Heart right ventricle (tissue), 16 donors: ENCODE measurements around the gene TMEM150C. TPM values are rescaled to one million over a fixed set of nuclear protein-coding genes. Genes with fewer than 3 reads are reported as not detected.

ENCODE experiments used
- ATAC-seq, 8 donors: fragments of 200-7000 bp; cut with Tn5 transposase; one replicate each; pipeline ENCODE4 v1.9.1; 2020; ENCODE audit warnings: mild to moderate bottlenecking in 8 of 8, moderate library complexity in 8 of 8, moderate number of reproducible peaks in 1 of 8
- DNase-seq, 2 donors: peaks; one replicate each; pipeline ENCODE4 v3.0.0-alpha.2; 2020
- H3K27ac ChIP-seq, 10 donors: fragments of 200-600 bp; sonication (generic) in 2 of 10; one replicate each; pipeline versions ENCODE4 v1.5.0 to v1.8.0; 2020 to 2022; ENCODE audit warnings: mild to moderate bottlenecking in 3 of 10
- H3K27me3 ChIP-seq, 7 donors: fragments of 200-600 bp; one replicate each; pipeline ENCODE4 v1.8.0; 2021 to 2022; ENCODE audit warnings: mild to moderate bottlenecking in 2 of 7
- H3K36me3 ChIP-seq, 9 donors: fragments of 200-600 bp; sonication (generic) in 1 of 9; one replicate each; pipeline versions ENCODE4 v1.5.0 to v1.8.0; 2020 to 2022; ENCODE audit warnings: mild to moderate bottlenecking in 2 of 9
- H3K4me1 ChIP-seq, 9 donors: fragments of 200-600 bp; sonication (generic) in 1 of 9; one replicate each; pipeline versions ENCODE4 v1.5.0 to v1.8.0; 2020 to 2022; ENCODE audit warnings: mild to moderate bottlenecking in 4 of 9
- H3K4me3 ChIP-seq, 10 donors: fragments of 200-600 bp; sonication (generic) in 2 of 10; one replicate each; pipeline versions ENCODE4 v1.5.0 to v1.8.0; 2020 to 2022; ENCODE audit warnings: mild to moderate bottlenecking in 7 of 10, moderate library complexity in 2 of 10
- H3K9me3 ChIP-seq, 11 donors: fragments of 200-600 bp in 10 of 11; sonication (generic) in 2 of 11; one replicate each; pipeline versions ENCODE4 v1.5.0 to v1.8.0; 2013 to 2022; ENCODE audit warnings: mild to moderate bottlenecking in 2 of 11, control low read depth in 1 of 11, moderate library complexity in 1 of 11
- WGBS, 2 donors: extraction: QIAGEN DNeasy Blood & Tissue Kit; methylation state at CpG; one replicate each; pipeline ENCODE4 v1.1.7; 2013; ENCODE audit warnings: inconsistent platforms in 1 of 2; 5-methylcytosine and 5-hydroxymethylcytosine counted together
- intact Hi-C, 10 donors: fragments of 100-400 bp; cut with DNase I; formaldehyde crosslinking; loops; one replicate each; pipeline versions ENCODE4 v1.11.1 to v1.14.2; 2022
- polyA plus RNA-seq, 2 donors: library from polyadenylated mRNA; stranded (reverse); fragments of 200-250 nt; gene quantifications; one replicate each; pipeline ENCODE4 v1.2.3, GENCODE V29; 2013
- total RNA-seq, 10 donors: library from RNA; stranded (reverse); fragmentation: NEBNext Ultra II Directional in 3 of 10; extraction: Animal tissue kit (Norgen Biotek cat#: 25700) in 3 of 10; gene quantifications; one replicate each; pipeline versions ENCODE4 v1.2.1 to v1.2.4, GENCODE V29; 2021 to 2023
- TF ChIP-seq, protein P1 (sequence below), 9 donors: fragments of 200-600 bp; sonication (generic) in 2 of 9; IDR thresholded peaks; one replicate each; pipeline versions ENCODE4 v1.5.0 to v1.8.0; 2021 to 2022; ENCODE audit warnings: antibody characterized with exemption in 9 of 9, mild to moderate bottlenecking in 5 of 9, moderate library complexity in 1 of 9
- donor health status: Arrhythmogenic right ventricular cardiomyopathy.
- donor health status: ischemic (EF 13 %, LVEDD 7.1; RV severe dilation, severe dysfunction).
- donor health status: healthy with polysubstance abuse.
- donor health status: DM: no; HTN: yes; CAD: no.
- donor health status: DM: no; HTN: no; CAD: no.
- donor health status: ischemic (EF 25% LVEDD 6.9; RV normal size, moderate dysfunction).
- donor health status: ischemic (EF 25% LVEDD 5.7; RV mildly dilated, moderate dysfunction).
- donor health status: healthy.
- donor health status: DM: yes; HTN: yes; CAD: no.
- donor health status: Ischemic cardiomyopathy.
- donor health status: ischemic (EF 35%, LVEDD 5.7; RV mildly dilated, moderate dysfunction).
- donor health status: nonischemic (EF 11% LVEDD 7.7; RV severe dilation, severe dysfunction).
- donor health status: DM: yes; HTN: yes; CAD: no.
- donor health status: PGD.
- donor health status: ischemic (EF 29% LVEDD 5.4; RV normal size, mild dysfunction).
- donor health status: nonischemic (EF 23%, LVEDD 6.1; RV moderate dilation, normal function).

The TMEM150C gene
- total and polyA plus RNA-seq, 12 donors = 6.5 to 22.7 (median 12.6) TPM

DNA sequence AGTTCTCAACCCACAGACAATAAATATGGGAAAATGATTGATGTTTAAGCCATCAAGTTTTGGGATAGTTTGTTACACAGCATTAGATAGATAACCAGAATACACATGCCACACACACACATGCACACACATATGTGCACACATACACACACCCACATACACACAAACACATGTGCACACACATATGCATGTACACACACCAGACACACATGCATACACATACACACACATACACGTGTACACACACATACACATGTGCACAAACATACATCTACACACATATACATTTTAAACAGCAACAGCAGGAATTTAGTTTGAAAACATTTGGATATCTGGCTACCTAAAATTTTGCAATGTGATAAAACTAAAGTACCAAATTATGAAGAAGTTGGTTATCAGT lies 42.7 kb upstream of the TMEM150C start:
- Histone ChIP-seq H3K27ac (no peak overlapping the region), H3K27me3 (no peaks in the 10 kb centered on the region), H3K4me1 (no peaks in the 10 kb centered on the region), H3K4me3 (no peak overlapping the region), H3K9me3 (no peaks in the 10 kb centered on the region), H3K36me3 (no peaks in the 10 kb centered on the region)
- intact Hi-C loops = no loop called here
- DNase-seq = no peak
- TF ChIP-seq, protein P1, sequence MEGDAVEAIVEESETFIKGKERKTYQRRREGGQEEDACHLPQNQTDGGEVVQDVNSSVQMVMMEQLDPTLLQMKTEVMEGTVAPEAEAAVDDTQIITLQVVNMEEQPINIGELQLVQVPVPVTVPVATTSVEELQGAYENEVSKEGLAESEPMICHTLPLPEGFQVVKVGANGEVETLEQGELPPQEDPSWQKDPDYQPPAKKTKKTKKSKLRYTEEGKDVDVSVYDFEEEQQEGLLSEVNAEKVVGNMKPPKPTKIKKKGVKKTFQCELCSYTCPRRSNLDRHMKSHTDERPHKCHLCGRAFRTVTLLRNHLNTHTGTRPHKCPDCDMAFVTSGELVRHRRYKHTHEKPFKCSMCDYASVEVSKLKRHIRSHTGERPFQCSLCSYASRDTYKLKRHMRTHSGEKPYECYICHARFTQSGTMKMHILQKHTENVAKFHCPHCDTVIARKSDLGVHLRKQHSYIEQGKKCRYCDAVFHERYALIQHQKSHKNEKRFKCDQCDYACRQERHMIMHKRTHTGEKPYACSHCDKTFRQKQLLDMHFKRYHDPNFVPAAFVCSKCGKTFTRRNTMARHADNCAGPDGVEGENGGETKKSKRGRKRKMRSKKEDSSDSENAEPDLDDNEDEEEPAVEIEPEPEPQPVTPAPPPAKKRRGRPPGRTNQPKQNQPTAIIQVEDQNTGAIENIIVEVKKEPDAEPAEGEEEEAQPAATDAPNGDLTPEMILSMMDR (IDR thresholded peaks at IDR 0.05) = no peak
- no peak for ATAC-seq
- WGBS, 2 donors = 85 to 91% methylated on average over 1 of the region's 1 CpG

- TF ChIP-seq, protein P1 (IDR thresholded peaks at IDR 0.05) = no peak
- WGBS, 2 donors = 84 to 89% methylated on average over 9 of the region's 9 CpGs
- H3K27ac ChIP-seq = no peak overlapping the region
- no peaks in the 10 kb centered on the region for H3K9me3 ChIP-seq
- no peak overlapping the region for H3K4me3 ChIP-seq
- no peaks in the 10 kb centered on the region for H3K36me3 ChIP-seq
- H3K4me1 ChIP-seq = no peaks in the 10 kb centered on the region
- ATAC-seq (peak in 2 of 8 donors; percentile 49 to 53), DNase-seq (no peak)
- H3K27me3 ChIP-seq = no peaks in the 10 kb centered on the region
- intact Hi-C loops = no loop called here
These were observed 39.6 kb upstream of the TMEM150C start for GRCh38 chr4:82601242-82602015.

GRCh38 chr4:82599336-82599735 lies 37.5 kb upstream of the TMEM150C start:
- WGBS, 2 donors = 72 to 76% methylated on average over 4 of the region's 4 CpGs
- intact Hi-C loops = no loop called here
- no peak for ATAC-seq
- Histone ChIP-seq H3K9me3 (no peaks in the 10 kb centered on the region), H3K36me3 (no peaks in the 10 kb centered on the region), H3K4me1 (no peaks in the 10 kb centered on the region), H3K27ac (no peak overlapping the region), H3K27me3 (no peaks in the 10 kb centered on the region), H3K4me3 (no peak overlapping the region)
- DNase-seq = no peak
- TF ChIP-seq, protein P1 (IDR thresholded peaks at IDR 0.05) = no peak

- intact Hi-C loops = no loop called here
- no peak for ATAC-seq
- no peak for DNase-seq
- WGBS, 2 donors = 73 to 76% methylated on average over 4 of the region's 4 CpGs
- Histone ChIP-seq H3K9me3 (no peaks in the 10 kb centered on the region), H3K4me3 (no peak overlapping the region), H3K4me1 (no peaks in the 10 kb centered on the region), H3K36me3 (no peaks in the 10 kb centered on the region), H3K27ac (no peak overlapping the region), H3K27me3 (no peaks in the 10 kb centered on the region)
- TF ChIP-seq, protein P1 (IDR thresholded peaks at IDR 0.05) = no peak
These were observed 32.7 kb upstream of the TMEM150C start for GRCh38 chr4:82594456-82594855.
